Esophagus squamous epithelium (tissue), 4 donors: ENCODE results near the gene GGT5.

ENCODE experiments used
- CTCF ChIP-seq, 6 experiments: fragments of 450-650 bp in 4 of 6; fragments of 200-600 bp in 2 of 6; sonication (generic) in 2 of 6; IDR thresholded peaks; one replicate each; pipeline ENCODE4 v1.5.1; 2016 to 2019; ENCODE audit warnings: antibody characterized with exemption in 6 of 6, mild to moderate bottlenecking in 4 of 6, moderate library complexity in 4 of 6
- POLR2A ChIP-seq, 4 donors: fragments of 450-650 bp; IDR thresholded peaks; one replicate each; pipeline ENCODE4 v1.6.1; 2017; ENCODE audit warnings: antibody characterized with exemption in 4 of 4, mild to moderate bottlenecking in 4 of 4, moderate library complexity in 3 of 4

GRCh38 chr22:24184057-24184798 is 60.7 kb downstream of the GGT5 start:
- TF ChIP-seq CTCF (IDR thresholded peaks at IDR 0.05) (no peak), POLR2A (IDR thresholded peaks at IDR 0.05) (no peak)
